ENCODE results near the gene SERPINE2. TPM values are rescaled to one million over a fixed set of nuclear protein-coding genes. Genes with fewer than 3 reads are reported as not detected.

Gene SERPINE2
- total and polyA plus RNA-seq, 8 donors: 1.8 to 27.4 (median 11.2) TPM; not detected in 1

- H3K4me1 ChIP-seq: no peaks in the 10 kb centered on the region
- intact Hi-C loops (cut with DNase I; ENCODE audit: low total_unique reads): no loop called here
- TF ChIP-seq EP300 (IDR thresholded peaks at IDR 0.05) (no peak), POLR2AphosphoS5 (IDR thresholded peaks at IDR 0.05) (no peak), POLR2A (IDR thresholded peaks at IDR 0.05) (no peak), CTCF (IDR thresholded peaks at IDR 0.05) (no peak)
- H3K27me3 ChIP-seq: no peaks in the 10 kb centered on the region
- WGBS, 5 donors: 71 to 86% (median 80%) methylated on average over 2 of the region's 2 CpGs
- no peak overlapping the region for H3K4me3 ChIP-seq
- no peak for DNase-seq
- peaks cover 0 to 5% (median 0%) of the 10 kb centered on the region in 4 donors for H3K9me3 ChIP-seq
- H3K36me3 ChIP-seq: no peaks in the 10 kb centered on the region
- H3K27ac ChIP-seq: no peak overlapping the region
Observed at GRCh38 chr2:224058048-224058775, 19.1 kb upstream of the SERPINE2 start.

GRCh38 chr2:224056889-224057288, 17.8 kb upstream of the SERPINE2 start:
- intact Hi-C loops (cut with DNase I; ENCODE audit: low total_unique reads): no loop called here
- no peak for DNase-seq
- Histone ChIP-seq H3K9me3 (peaks cover 0 to 5% (median 0%) of the 10 kb centered on the region in 4 donors), H3K27ac (no peak overlapping the region), H3K4me3 (no peak overlapping the region), H3K27me3 (no peaks in the 10 kb centered on the region), H3K36me3 (no peaks in the 10 kb centered on the region), H3K4me1 (no peaks in the 10 kb centered on the region)
- 86 to 100% (median 97%) methylated on average over 1 of the region's 1 CpG for WGBS, 5 donors
- TF ChIP-seq POLR2AphosphoS5 (IDR thresholded peaks at IDR 0.05): no peak
- TF ChIP-seq EP300 (IDR thresholded peaks at IDR 0.05): no peak
- TF ChIP-seq POLR2A (IDR thresholded peaks at IDR 0.05): no peak
- no peak for TF ChIP-seq CTCF (IDR thresholded peaks at IDR 0.05)

- no peaks in the 10 kb centered on the region for H3K36me3 ChIP-seq
- H3K27me3 ChIP-seq: no peaks in the 10 kb centered on the region
- H3K27ac ChIP-seq: no peak overlapping the region
- H3K9me3 ChIP-seq: peaks cover 0 to 5% (median 0%) of the 10 kb centered on the region in 4 donors
- H3K4me3 ChIP-seq: no peak overlapping the region
- no peak for TF ChIP-seq CTCF (IDR thresholded peaks at IDR 0.05)
- TF ChIP-seq POLR2A (IDR thresholded peaks at IDR 0.05): no peak
- TF ChIP-seq POLR2AphosphoS5 (IDR thresholded peaks at IDR 0.05): no peak
- no peak for TF ChIP-seq EP300 (IDR thresholded peaks at IDR 0.05)
- intact Hi-C loops (cut with DNase I; ENCODE audit: low total_unique reads): no loop called here
- 88 to 95% (median 92%) methylated on average over 3 of the region's 3 CpGs for WGBS, 5 donors
- no peaks in the 10 kb centered on the region for H3K4me1 ChIP-seq
- DNase-seq: no peak
Observed at GRCh38 chr2:224055101-224055500, 16.0 kb upstream of the SERPINE2 start.

GRCh38 chr2:224046752-224047151, 7.7 kb upstream of the SERPINE2 start:
- peaks cover 0 to 6% (median 0%) of the 10 kb centered on the region in 4 donors for H3K4me1 ChIP-seq
- H3K27ac ChIP-seq: no peak overlapping the region
- peak in 1 of 2 donors; percentile 21 for DNase-seq
- no peaks in the 10 kb centered on the region for H3K36me3 ChIP-seq
- peaks cover 0 to 10% (median 0%) of the 10 kb centered on the region in 3 donors for H3K27me3 ChIP-seq
- WGBS, 5 donors: 80 to 89% (median 85%) methylated on average over 3 of the region's 3 CpGs
- no peak overlapping the region for H3K4me3 ChIP-seq
- TF ChIP-seq POLR2AphosphoS5 (IDR thresholded peaks at IDR 0.05) (no peak), EP300 (IDR thresholded peaks at IDR 0.05) (no peak), CTCF (IDR thresholded peaks at IDR 0.05) (no peak)
- intact Hi-C loops (cut with DNase I; ENCODE audit: low total_unique reads): no loop called here
- H3K9me3 ChIP-seq: no peaks in the 10 kb centered on the region

Data from stomach (tissue), 9 donors.